ENCODE measurements around the gene CLEC16A. TPM values are rescaled to one million over a fixed set of nuclear protein-coding genes. Genes with fewer than 3 reads are reported as not detected.

The CLEC16A gene
- total and polyA plus RNA-seq, 8 donors: 17.6 to 38.6 (median 21.6) TPM

- TF ChIP-seq CTCF (IDR thresholded peaks at IDR 0.05): no peak
- DNase-seq (peak in 2 of 4 donors; percentile 3 to 44), ATAC-seq (no peak)
- no peaks in the 10 kb centered on the region for H3K4me1 ChIP-seq
- no peaks in the 10 kb centered on the region for H3K27me3 ChIP-seq
- no peaks in the 10 kb centered on the region for H3K9me3 ChIP-seq
- intact Hi-C loops (cut with DNase I): no loop called here
- H3K27ac ChIP-seq: no peak overlapping the region
- no peak overlapping the region for H3K4me3 ChIP-seq
- peaks cover 0 to 23% of the 10 kb centered on the region in 2 donors for H3K36me3 ChIP-seq
Measured at GRCh38 chr16:11162586-11163268, 218.4 kb downstream of the CLEC16A start.

- Histone ChIP-seq H3K36me3 (peaks cover 0 to 33% of the 10 kb centered on the region in 2 donors), H3K4me3 (no peak overlapping the region), H3K27ac (no peak overlapping the region), H3K4me1 (no peaks in the 10 kb centered on the region), H3K9me3 (no peaks in the 10 kb centered on the region), H3K27me3 (no peaks in the 10 kb centered on the region)
- DNase-seq (peak in 1 of 4 donors; percentile 25), ATAC-seq (no peak)
- no peak for TF ChIP-seq CTCF (IDR thresholded peaks at IDR 0.05)
- intact Hi-C loops (cut with DNase I): no loop called here
Measured at GRCh38 chr16:11163761-11164261, 219.4 kb downstream of the CLEC16A start.

- TF ChIP-seq CTCF (IDR thresholded peaks at IDR 0.05): no peak
- no peak for ATAC-seq
- Histone ChIP-seq H3K36me3 (peaks cover 0 to 42% of the 10 kb centered on the region in 2 donors), H3K27ac (no peak overlapping the region), H3K4me1 (no peaks in the 10 kb centered on the region), H3K9me3 (no peaks in the 10 kb centered on the region), H3K27me3 (no peaks in the 10 kb centered on the region), H3K4me3 (no peak overlapping the region)
- DNase-seq: peak in 1 of 4 donors; percentile 28
- intact Hi-C loops (cut with DNase I): no loop called here
Measured at GRCh38 chr16:11164482-11165270, 220.3 kb downstream of the CLEC16A start.

GRCh38 chr16:11165349-11165748, 221.0 kb downstream of the CLEC16A start:
- Histone ChIP-seq H3K27ac (no peak overlapping the region), H3K27me3 (no peaks in the 10 kb centered on the region), H3K9me3 (no peaks in the 10 kb centered on the region), H3K4me1 (no peaks in the 10 kb centered on the region), H3K36me3 (peaks cover 0 to 49% of the 10 kb centered on the region in 2 donors), H3K4me3 (no peak overlapping the region)
- intact Hi-C loops (cut with DNase I): no loop called here
- no peak for TF ChIP-seq CTCF (IDR thresholded peaks at IDR 0.05)
- peak in 1 of 4 donors; percentile 3 for DNase-seq
- ATAC-seq: no peak
